GM12801 (cell line): ENCODE data around the gene C3orf22.

Source experiments
- TF ChIP-seq, protein P1 (sequence below): IDR thresholded peaks from one replicate; pipeline ENCODE4 v1.5.1; 2011; ENCODE audit warnings: control low read depth; ENCODE audit not compliant: insufficient read length; ENCODE audit errors: extremely low read depth

Gene C3orf22

DNA sequence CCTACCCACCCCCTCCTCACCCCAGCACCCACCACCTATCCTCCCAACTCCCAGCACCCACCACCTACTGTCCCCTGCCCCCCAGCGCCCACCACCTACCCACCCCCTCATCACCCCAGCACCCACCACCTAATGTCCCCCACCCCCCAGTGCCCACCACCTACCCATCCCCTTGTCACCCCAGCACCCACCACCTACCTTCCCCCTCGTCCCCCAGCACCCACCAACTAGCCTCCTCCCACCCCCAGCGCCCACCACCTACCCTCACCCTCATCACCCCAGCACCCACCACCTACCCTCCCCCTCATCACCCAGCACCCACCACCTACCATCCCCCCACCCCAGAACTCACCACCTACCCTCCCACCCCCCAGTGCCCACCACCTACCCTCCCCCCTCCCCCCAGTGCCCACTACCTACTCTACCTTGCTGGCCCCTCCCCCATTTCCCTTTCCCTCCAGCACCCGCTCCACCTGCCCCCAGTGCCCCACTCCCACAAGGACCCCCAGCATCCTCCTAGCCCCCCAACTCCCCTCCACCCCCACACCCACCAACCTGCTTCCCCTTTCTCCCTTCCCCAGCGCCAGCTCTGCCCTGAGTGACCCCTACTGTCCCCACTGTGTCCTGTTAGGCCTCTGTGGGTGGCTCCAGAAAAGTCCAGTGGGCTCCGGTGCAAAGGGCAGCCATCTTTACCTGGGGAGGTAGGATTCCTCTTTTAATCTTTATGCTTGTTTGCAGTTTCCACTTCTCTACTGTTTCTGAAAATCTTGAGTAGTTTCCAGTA, 42.4 kb downstream of the C3orf22 start:
- TF ChIP-seq, protein P1, sequence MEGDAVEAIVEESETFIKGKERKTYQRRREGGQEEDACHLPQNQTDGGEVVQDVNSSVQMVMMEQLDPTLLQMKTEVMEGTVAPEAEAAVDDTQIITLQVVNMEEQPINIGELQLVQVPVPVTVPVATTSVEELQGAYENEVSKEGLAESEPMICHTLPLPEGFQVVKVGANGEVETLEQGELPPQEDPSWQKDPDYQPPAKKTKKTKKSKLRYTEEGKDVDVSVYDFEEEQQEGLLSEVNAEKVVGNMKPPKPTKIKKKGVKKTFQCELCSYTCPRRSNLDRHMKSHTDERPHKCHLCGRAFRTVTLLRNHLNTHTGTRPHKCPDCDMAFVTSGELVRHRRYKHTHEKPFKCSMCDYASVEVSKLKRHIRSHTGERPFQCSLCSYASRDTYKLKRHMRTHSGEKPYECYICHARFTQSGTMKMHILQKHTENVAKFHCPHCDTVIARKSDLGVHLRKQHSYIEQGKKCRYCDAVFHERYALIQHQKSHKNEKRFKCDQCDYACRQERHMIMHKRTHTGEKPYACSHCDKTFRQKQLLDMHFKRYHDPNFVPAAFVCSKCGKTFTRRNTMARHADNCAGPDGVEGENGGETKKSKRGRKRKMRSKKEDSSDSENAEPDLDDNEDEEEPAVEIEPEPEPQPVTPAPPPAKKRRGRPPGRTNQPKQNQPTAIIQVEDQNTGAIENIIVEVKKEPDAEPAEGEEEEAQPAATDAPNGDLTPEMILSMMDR, result no peak

DNA sequence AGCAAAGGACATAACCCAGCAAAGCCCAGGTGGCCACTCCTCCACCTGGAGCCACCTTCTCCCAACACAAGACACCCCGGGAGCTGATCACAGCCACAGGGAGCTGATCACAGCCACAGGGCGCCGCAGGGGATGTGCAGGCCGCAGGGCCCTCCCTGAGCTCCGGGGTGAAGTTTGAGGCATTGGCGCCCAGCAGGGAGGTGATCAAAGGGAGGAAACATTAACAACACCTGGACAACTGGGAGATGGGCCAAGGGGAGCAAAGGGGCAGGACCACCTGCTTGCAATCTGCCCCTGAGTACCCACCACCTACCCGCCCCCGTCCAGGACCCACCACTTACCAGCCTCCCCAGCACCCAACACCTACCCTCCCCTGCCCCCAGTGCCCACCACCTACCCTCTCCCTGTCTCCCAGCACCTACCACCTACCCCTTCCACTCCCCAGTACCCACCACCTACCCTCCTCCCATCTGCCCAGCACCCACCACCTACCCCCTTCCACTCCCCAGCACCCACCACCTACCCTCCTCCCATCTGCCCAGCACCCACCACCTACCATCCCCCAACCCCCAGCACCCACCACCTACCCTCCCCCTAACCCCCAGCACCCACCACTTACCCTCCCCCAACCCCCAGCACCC, 43.5 kb downstream of the C3orf22 start:
- TF ChIP-seq, protein P1, result no peak

DNA sequence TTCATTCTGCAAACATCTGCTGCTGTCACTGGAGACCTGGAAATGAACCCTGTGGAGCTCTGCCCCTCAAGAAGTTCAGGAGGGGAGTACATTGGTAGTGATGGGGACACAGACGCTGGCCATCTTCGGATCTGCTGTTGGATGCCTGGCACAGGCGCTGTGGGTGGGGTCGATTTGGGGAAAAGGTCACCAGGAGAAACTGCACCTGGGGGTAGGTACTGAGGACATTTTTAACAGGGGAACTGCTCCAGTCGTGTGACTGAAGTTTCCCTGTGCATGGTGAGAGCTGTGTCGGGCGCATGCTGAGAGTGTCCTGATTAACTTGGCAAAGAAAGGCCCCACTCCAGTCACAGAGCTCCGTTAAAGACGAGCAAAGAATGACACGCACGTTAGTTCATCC, 44.6 kb downstream of the C3orf22 start:
- TF ChIP-seq, protein P1, result no peak

DNA sequence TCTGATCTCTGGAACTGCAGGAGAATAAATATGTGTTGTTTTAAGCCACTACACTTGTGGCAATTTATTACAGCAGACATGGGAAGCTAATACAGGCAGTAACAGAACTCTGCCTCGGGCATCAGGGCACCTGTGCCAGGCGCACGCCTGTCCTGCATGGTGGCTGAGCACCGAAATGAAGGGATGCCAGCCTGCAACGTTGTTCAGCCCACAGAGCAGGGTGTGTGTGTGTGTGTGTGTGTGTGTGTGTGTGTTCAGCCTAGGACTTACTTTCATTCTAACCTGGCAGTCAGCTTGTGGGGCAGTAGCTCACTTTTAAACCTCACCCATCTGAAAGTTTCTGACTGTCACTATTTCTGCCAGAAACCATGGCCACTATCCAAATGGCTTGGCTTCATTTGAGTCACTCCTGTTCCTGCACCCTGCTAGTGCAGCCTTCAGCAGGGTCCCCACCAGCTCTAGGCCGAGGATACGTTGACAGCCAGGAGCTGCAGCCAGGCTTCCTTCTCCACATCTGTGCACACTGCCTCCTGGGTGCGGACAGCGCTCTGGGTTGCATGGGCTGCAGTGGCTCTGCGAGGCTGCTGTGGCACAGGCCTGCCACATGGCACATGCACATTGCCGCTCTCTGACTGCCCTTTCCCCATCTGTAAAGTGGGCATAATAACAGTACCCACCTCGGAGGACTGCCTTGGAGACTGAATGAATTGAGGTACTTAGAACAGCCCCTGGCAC, 45.6 kb downstream of the C3orf22 start:
- TF ChIP-seq, protein P1, result no peak

DNA sequence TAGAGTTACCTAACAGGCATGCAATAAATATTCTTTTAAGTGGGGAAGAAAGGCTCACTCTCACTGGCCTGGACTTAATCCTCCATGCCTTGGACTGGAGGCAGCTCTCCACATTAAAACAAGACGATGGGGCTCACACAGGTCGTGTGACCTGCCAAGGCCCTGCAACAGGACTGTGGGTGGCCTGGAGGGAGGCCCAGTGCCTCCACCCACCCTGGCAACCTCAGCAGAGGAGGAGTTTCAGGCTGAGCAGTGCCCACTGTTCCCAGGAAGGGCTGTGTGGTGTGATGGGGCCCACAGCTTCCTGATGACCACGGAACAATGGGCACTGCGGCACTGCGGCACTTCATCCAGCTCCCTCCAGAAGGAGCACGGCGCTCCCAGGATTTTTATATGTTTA, 46.7 kb downstream of the C3orf22 start:
- TF ChIP-seq, protein P1, result no peak

DNA sequence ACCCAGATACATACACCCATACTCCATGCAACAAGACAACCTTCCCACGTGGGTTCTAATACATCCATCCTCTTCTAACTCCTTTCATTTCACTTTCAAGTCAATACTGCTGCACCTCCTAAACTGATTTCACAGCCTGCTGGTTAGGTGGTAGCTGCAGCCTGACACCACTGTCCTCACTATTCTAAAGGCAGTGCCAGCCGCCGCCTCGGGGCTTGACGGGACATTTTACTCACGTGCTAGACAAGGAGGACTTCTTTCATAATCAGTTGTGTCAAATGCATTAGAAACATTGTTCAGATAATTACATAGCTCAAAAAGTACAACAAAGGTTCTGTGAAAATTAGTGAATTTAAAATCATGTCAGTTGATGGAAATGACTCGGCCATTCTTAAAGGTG, 47.4 kb downstream of the C3orf22 start:
- TF ChIP-seq, protein P1, result no peak

DNA sequence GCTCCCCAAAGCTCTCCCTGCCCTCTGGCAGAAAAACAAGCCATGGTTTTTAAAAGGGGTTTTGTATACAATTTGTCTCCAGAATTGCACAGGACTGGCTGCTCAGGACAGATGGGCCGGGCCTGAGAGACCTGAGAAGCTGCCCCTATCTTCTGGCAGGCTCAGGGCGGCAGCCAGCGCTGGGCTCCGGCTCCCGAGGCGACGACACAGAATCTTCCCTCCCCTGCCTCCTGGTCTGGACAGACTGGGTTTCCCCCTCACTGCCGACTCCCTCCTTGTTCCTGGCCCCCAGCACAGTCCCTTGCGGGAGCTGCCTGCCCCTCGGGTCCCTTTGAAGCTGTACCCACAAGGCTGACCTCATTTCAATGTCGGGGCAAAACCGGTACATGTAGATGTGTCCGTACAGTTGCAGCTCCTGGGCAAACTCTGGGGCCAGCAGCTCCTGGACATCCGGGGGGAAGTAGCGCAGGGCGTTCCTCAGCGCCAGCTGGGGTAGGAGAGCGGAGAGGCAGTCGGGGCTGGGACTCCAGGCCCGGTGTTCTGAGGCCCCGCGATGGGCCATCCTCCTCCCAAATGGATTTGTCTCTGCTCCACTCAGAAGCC, 48.3 kb downstream of the C3orf22 start:
- TF ChIP-seq, protein P1, result no peak
